RKO (cell line): ENCODE data around the gene NPTXR.
"Not testable (repeated sequence)": the region's sequence is repeated elsewhere in the genome, so short reads cannot be mapped to it uniquely, and the experiment has no call there.

Experiments used
- DNase-seq: peaks from one replicate; pipeline ENCODE4 v3.0.0-alpha.2; 2016; ENCODE audit warnings: low spot score

Gene NPTXR

GRCh38 chr22:38831166-38831945 is 12.5 kb downstream of the NPTXR start:
- DNase-seq: peak; percentile 25

DNA sequence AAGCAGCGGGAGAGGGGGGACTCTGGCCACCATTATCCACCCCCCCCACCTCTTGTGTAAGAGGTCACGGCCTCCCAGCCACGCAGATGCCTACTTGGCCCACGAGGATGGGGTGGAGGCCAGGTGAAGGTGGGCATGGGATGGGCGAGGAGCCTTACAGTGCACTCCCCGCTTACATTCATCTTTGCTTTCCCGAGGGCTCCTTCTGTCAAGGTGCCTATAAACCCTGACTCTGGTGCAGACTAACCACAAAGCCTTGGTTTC is 13.1 kb downstream of the NPTXR start:
- DNase-seq: no peak

- no peak for DNase-seq
Observed at GRCh38 chr22:38830026-38830844, 13.6 kb downstream of the NPTXR start.

- no peak for DNase-seq
Observed at GRCh38 chr22:38829485-38829884, 14.3 kb downstream of the NPTXR start.

GRCh38 chr22:38828616-38829205 is 15.1 kb downstream of the NPTXR start:
- no peak for DNase-seq

GRCh38 chr22:38828191-38828590 is 15.6 kb downstream of the NPTXR start:
- DNase-seq: no peak

DNA sequence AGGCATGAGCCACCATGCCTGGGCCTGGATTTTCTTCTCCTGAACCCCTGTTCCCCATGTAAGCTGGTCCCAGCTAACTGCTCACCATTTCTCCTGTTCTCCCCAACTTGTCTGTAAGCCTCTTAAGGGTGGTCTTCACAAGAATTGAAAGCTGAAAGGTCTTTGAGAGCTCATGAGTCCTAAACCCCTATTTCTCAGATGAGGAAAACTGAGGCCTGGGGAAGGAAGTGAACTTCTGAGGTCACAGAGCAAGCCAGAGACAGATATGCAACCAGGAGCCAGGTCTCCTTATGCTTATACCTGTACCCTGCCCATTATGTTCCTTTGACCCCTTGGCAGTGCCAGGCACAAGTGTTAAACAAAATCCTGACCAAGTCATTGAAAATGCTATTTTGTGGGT is 16.3 kb downstream of the NPTXR start:
- no peak for DNase-seq

DNA sequence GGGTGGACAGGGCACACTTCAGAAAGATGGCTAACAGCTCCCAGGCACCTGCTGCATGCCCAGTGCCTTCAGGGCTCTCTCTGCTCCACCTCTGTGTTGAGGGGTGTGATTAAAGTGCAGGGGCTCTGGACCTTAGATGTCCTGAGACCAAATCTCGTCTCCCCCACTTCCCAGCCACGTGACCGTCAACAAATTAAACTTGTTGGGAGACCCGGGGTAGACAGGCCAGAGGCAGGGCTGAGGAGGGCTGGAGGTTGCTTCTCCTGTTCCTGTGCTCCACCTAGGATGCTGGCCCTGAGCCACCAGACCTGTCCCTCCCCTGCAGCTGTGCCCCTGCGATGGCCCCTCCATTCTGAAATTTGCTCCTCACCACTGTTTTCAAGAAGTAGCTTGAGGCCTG is 17.0 kb downstream of the NPTXR start:
- DNase-seq: no peak

DNA sequence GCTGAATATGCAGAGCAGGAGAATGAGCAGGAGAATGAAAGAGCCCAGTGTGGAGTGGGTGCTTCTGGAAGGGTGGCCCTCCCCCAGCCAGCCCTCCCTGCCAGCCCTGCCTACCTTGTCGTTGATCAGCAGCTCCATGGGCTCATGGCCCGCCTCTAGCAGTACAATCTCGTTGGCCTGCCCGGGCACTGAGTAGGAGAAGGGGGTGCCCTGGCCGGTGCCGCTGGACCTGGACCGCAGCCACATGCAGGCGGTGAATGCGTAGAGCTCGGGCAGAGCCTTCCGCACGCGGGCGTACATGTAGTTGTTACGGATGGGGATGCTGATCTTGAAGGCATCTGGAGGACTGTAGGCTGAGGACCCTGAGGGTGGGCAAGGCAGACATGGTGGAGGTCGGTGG is 17.4 kb downstream of the NPTXR start:
- DNase-seq: no peak

GRCh38 chr22:38824585-38824984 is 19.2 kb downstream of the NPTXR start:
- peak; percentile 83 for DNase-seq

- no peak for DNase-seq
Observed at GRCh38 chr22:38823637-38824036, 20.2 kb downstream of the NPTXR start.

GRCh38 chr22:38823076-38823475 is 20.8 kb downstream of the NPTXR start:
- no peak for DNase-seq

DNA sequence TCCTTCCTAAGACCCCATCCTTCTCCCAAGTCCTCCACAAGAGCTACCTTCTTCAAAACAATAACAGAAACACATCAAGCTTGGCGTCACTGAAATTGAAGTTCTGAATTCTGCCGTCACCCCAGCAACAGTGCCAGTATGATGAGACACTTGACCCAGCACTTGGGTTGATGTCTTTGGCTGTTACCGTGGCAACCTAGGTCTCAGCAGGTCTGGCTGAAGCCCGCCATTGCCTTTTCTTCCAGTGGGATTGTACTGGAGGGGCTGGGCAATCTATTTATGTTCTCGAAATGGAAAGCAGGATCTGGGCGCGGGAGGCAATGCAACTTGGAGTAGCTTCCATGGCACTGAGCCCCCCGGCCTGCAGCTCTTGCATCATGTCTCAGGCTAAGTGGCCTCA is 23.8 kb downstream of the NPTXR start:
- no peak for DNase-seq

GRCh38 chr22:38819387-38819940 is 24.4 kb downstream of the NPTXR start:
- DNase-seq: no peak

DNA sequence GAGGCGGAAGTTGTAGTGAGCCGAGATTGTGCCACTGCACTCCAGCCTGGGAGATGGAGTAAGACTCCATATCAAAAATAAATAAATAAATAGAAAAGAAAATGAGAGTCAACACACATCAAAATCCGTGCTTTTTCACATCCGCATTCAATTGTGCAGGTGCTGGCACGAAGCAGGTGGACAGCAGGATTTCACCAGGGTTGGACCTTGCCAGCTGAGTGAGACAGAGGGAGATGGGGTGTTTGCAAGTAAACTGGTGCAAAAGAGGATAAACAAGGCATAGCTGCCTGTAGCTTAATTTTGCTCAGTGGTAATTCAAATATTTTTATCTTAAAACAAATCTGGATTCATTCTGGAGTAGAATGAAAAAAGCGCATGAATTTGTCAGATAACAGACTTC is 26.6 kb downstream of the NPTXR start:
- no peak for DNase-seq

DNA sequence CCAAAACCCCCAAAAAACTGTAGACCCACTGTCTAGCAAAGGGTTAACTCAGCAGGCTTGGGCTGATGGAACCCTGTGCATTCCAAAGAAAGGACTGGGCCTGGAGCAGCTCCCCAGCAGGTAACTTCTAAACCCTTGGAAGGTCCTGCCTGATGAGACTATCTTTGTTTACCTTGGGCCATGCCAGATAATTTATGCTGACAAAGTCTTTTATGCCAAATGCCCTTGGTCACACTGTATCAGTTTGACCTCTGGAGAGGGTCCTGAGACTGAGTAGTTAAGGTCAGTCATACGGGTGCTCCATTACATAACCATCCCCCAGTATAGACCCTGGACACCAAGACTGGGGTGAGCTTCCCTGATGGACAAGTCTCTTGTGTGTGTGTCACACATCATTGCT is 28.0 kb downstream of the NPTXR start:
- no peak for DNase-seq

- no peak for DNase-seq
Observed at GRCh38 chr22:38811241-38811640, 32.6 kb downstream of the NPTXR start.

GRCh38 chr22:38805041-38805593 is 38.7 kb downstream of the NPTXR start:
- not testable (repeated sequence) for DNase-seq

GRCh38 chr22:38802671-38803121 is 41.1 kb downstream of the NPTXR start:
- peak; percentile 63 for DNase-seq

DNA sequence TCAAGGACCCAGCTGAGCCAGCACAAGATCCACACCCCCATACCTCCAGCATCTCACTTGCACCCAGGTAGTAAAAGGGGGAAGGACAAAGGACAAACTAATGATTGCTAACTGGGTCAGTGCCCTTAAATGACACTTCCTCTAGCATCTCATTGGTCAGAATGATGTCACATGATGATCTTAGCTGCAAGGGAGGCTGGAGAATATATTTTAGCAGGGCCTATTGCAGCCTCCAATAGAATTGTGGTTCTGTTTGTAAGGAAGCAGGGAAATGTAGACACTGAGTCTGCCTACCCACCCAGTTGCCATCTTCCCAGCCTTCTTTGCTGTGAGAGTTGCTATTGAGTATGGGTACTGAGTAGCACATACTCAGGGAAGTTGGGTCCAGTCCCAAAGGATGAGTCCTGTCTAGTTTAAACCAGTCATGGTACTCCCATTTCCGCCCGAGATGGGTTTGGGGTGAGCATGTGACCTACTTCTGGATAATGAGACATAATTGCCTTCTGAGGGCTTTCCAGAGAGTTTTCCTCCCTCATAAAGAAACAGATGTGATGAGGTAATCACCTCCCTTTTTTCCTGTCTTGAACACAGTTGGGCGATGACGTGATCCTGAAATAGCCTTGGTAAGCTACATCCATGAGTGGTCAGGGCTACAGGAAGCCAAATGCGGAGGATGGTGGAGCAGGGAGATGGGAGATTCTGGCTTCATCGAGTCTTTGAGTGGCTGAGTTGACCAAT is 44.4 kb downstream of the NPTXR start:
- DNase-seq: no peak

- DNase-seq: no peak
Observed at GRCh38 chr22:38798496-38798895, 45.3 kb downstream of the NPTXR start.
